Neuronal stem cell (in vitro differentiated cells): ENCODE results near the gene RHBG.

ENCODE experiments used
- DNase-seq: peaks from one replicate; pipeline ENCODE4 v3.0.0-alpha.2; 2013; ENCODE audit warnings: low spot score
- H2AFZ ChIP-seq: one replicate; pipeline ENCODE4 v1.6.1; 2013; ENCODE audit warnings: mild to moderate bottlenecking, low read length, inconsistent platforms
- H2AK5ac ChIP-seq: 2 replicates; pipeline ENCODE4 v1.6.1; 2013; ENCODE audit warnings: low read depth, mild to moderate bottlenecking, inconsistent platforms, low read length, moderate library complexity, mixed read lengths
- H2BK120ac ChIP-seq: 2 replicates; pipeline ENCODE4 v1.6.1; 2013; ENCODE audit warnings: low read depth, mild to moderate bottlenecking, inconsistent platforms, low read length, moderate library complexity, mixed read lengths
- H2BK12ac ChIP-seq: one replicate; pipeline ENCODE4 v1.6.1; 2013; ENCODE audit warnings: low read length, inconsistent platforms
- H2BK15ac ChIP-seq: 2 replicates; pipeline ENCODE4 v1.6.1; 2013; ENCODE audit warnings: mild to moderate bottlenecking, low read length, inconsistent platforms, mixed read lengths
- H2BK5ac ChIP-seq: one replicate; pipeline ENCODE4 v1.6.1; 2013; ENCODE audit warnings: inconsistent platforms, mild to moderate bottlenecking, low read length, moderate library complexity
- H3K14ac ChIP-seq: one replicate; pipeline ENCODE4 v1.6.1; 2013; ENCODE audit warnings: low read length, inconsistent platforms
- H3K18ac ChIP-seq: 2 replicates; pipeline ENCODE4 v1.6.1; 2013; ENCODE audit warnings: low read length, inconsistent platforms
- H3K23ac ChIP-seq: 2 replicates; pipeline ENCODE4 v1.6.1; 2013; ENCODE audit warnings: low read depth, mild to moderate bottlenecking, mixed read lengths, low read length, inconsistent platforms; ENCODE audit not compliant: poor library complexity
- H3K27ac ChIP-seq: replicated peaks from 3 replicates; pipeline ENCODE4 v1.5.1; 2013; ENCODE audit warnings: low read length, inconsistent platforms
- H3K27me3 ChIP-seq, 3 experiments: 2 replicates each; pipeline ENCODE4 v1.6.1; 2013; ENCODE audit warnings: low read length in 3 of 3, mild to moderate bottlenecking in 2 of 3, inconsistent platforms in 1 of 3, low read depth in 1 of 3, mixed read lengths in 1 of 3, moderate library complexity in 1 of 3; ENCODE audit not compliant: control insufficient read depth in 3 of 3, insufficient read depth in 3 of 3
- H3K36me3 ChIP-seq, 2 donors: replicated peaks in 1 of 2; 2 replicates each; pipeline ENCODE4 v1.6.1; 2013; ENCODE audit warnings: low read length in 2 of 2; ENCODE audit not compliant: control insufficient read depth in 2 of 2, insufficient read depth in 2 of 2
- H3K4ac ChIP-seq: 2 replicates; pipeline ENCODE4 v1.6.1; 2013; ENCODE audit warnings: inconsistent platforms, mild to moderate bottlenecking, low read length, moderate library complexity
- H3K4me1 ChIP-seq, 2 donors: 1 replicate in 1 of 2; 2 replicates in 1 of 2; pipeline ENCODE4 v1.6.1; 2013; ENCODE audit warnings: low read length in 2 of 2, low read depth in 1 of 2; ENCODE audit not compliant: control insufficient read depth in 2 of 2, insufficient read depth in 1 of 2
- H3K4me2 ChIP-seq: one replicate; pipeline ENCODE4 v1.6.1; 2013; ENCODE audit warnings: mild to moderate bottlenecking, low read length, inconsistent platforms; ENCODE audit not compliant: insufficient read depth, poor library complexity, severe bottlenecking
- H3K4me3 ChIP-seq, 2 donors: 2 replicates each; pipeline ENCODE4 v1.5.1; 2013; ENCODE audit warnings: low read length in 2 of 2, mild to moderate bottlenecking in 2 of 2, inconsistent platforms in 1 of 2, moderate library complexity in 1 of 2
- H3K79me1 ChIP-seq: one replicate; pipeline ENCODE4 v1.6.1; 2013; ENCODE audit warnings: low read depth, mild to moderate bottlenecking, inconsistent platforms, low read length, moderate library complexity
- H3K9ac ChIP-seq: one replicate; pipeline ENCODE4 v1.6.1; 2013; ENCODE audit warnings: mild to moderate bottlenecking, low read depth, low read length, inconsistent platforms; ENCODE audit not compliant: poor library complexity
- H3K9me3 ChIP-seq, 2 donors: replicated peaks in 1 of 2; 2 replicates each; pipeline versions ENCODE3 to v1.6.1; 2013; ENCODE audit warnings: low read length in 2 of 2, mild to moderate bottlenecking in 2 of 2, inconsistent platforms in 1 of 2, low read depth in 1 of 2, mixed read lengths in 1 of 2, moderate library complexity in 1 of 2; ENCODE audit not compliant: control insufficient read depth in 2 of 2, insufficient read depth in 1 of 2
- H4K8ac ChIP-seq: one replicate; pipeline ENCODE4 v1.6.1; 2013; ENCODE audit warnings: low read depth, mild to moderate bottlenecking, inconsistent platforms, low read length, moderate library complexity
- H4K91ac ChIP-seq: one replicate; pipeline ENCODE4 v1.6.1; 2013; ENCODE audit warnings: low read length, low read depth, mild to moderate bottlenecking, inconsistent platforms; ENCODE audit not compliant: poor library complexity
- WGBS, 2 donors: extraction: QIAGEN DNeasy Blood & Tissue Kit; methylation state at CpG; one replicate each; pipeline ENCODE4 v1.1.7; 2013; ENCODE audit warnings: missing lambda C conversion rate in 2 of 2, mixed read lengths in 1 of 2; ENCODE audit not compliant: insufficient read length in 2 of 2, insufficient replicate concordance in 1 of 2; ENCODE audit errors: extremely low coverage in 2 of 2; 5-methylcytosine and 5-hydroxymethylcytosine counted together

Gene RHBG

DNA sequence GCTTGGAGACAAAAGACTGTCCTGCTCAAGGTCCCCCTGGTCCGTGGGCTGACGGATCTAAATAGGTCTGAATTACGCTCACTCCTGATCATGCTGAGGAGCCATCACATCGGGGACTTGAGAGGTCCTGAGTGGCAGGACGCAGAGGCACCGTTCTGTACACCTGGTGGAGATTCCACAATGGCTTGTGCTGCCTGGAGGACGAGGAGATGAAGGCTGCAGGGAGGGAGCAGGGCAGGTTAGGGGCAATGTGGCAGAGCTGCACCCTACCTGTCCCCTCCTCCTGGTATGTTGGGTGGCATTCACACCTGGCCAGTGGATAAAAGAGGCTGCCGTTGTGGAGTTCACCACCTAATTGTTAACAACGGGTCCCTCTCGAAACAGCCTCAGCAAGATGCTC is 38.7 kb downstream of the RHBG start:
- no peaks in the 10 kb centered on the region for H3K4me1 ChIP-seq

DNA sequence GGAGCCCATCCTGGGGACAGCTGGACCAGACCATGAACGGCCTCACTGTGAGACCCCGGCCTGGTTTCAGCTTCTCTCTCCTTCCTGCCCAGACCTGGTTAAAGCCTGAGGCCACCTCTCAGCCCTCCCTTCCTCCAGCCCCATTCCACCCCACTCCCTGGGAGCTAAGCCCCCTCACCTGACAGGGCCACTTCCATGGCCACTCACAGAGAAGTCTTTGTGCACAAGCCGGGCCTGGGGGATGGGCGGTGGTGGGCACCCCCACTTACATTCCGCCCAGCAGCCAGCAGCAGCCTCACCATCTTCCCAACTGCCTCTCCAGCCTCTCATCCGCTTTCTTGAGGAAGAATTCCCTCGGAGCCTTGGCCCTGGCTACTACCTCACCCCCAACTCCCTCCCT is 40.4 kb downstream of the RHBG start:
- no peak overlapping the region for H4K91ac ChIP-seq
- peak overlapping the region; percentile 21 for H2BK15ac ChIP-seq
- WGBS, 2 donors = no CpG with 5 or more reads among the region's 7 CpGs
- H2BK120ac ChIP-seq = no peak overlapping the region
- no peak overlapping the region for H3K14ac ChIP-seq
- H3K4me3 ChIP-seq = no peak overlapping the region
- no peaks in the 10 kb centered on the region for H3K79me1 ChIP-seq
- no peak overlapping the region for H3K4me2 ChIP-seq
- H3K9me3 ChIP-seq = no peaks in the 10 kb centered on the region
- H3K9ac ChIP-seq = no peak overlapping the region
- H3K4ac ChIP-seq = no peak overlapping the region
- no peak overlapping the region for H2BK12ac ChIP-seq
- H3K27ac ChIP-seq = no peak overlapping the region
- peak overlapping the region; percentile 10 for H3K23ac ChIP-seq
- peaks cover 0 to 82% (median 18%) of the 10 kb centered on the region in 3 experiments for H3K27me3 ChIP-seq
- H2AFZ ChIP-seq = no peak overlapping the region
- H3K18ac ChIP-seq = peak overlapping the region; percentile 52
- H4K8ac ChIP-seq = no peak overlapping the region
- no peak overlapping the region for H2BK5ac ChIP-seq
- H2AK5ac ChIP-seq = peak overlapping the region; percentile 40
- H3K36me3 ChIP-seq = no peaks in the 10 kb centered on the region
- no peaks in the 10 kb centered on the region for H3K4me1 ChIP-seq
- DNase-seq = no peak

More for the DNA sequence above, 38.7 kb downstream of the RHBG start:
- peak overlapping the region; percentile 59 for H2AK5ac ChIP-seq
- no peak overlapping the region for H2BK12ac ChIP-seq
- H3K27me3 ChIP-seq = peaks cover 0 to 86% (median 14%) of the 10 kb centered on the region in 3 experiments
- H3K79me1 ChIP-seq = no peaks in the 10 kb centered on the region
- H3K27ac ChIP-seq = no peak overlapping the region
- no peak overlapping the region for H3K4me3 ChIP-seq
- H3K18ac ChIP-seq = peak overlapping the region; percentile 28
- no peak overlapping the region for H3K4ac ChIP-seq
- H3K4me2 ChIP-seq = no peak overlapping the region
- H3K23ac ChIP-seq = peak overlapping the region; percentile 5
- DNase-seq = no peak
- no peak overlapping the region for H2BK15ac ChIP-seq
- no peak overlapping the region for H3K9ac ChIP-seq
- H2BK5ac ChIP-seq = no peak overlapping the region
- no CpG with 5 or more reads among the region's 10 CpGs for WGBS, 2 donors
- H3K14ac ChIP-seq = no peak overlapping the region
- H4K91ac ChIP-seq = no peak overlapping the region
- H4K8ac ChIP-seq = no peak overlapping the region
- no peak overlapping the region for H2AFZ ChIP-seq
- no peak overlapping the region for H2BK120ac ChIP-seq
- H3K36me3 ChIP-seq = no peaks in the 10 kb centered on the region
- no peaks in the 10 kb centered on the region for H3K9me3 ChIP-seq

DNA sequence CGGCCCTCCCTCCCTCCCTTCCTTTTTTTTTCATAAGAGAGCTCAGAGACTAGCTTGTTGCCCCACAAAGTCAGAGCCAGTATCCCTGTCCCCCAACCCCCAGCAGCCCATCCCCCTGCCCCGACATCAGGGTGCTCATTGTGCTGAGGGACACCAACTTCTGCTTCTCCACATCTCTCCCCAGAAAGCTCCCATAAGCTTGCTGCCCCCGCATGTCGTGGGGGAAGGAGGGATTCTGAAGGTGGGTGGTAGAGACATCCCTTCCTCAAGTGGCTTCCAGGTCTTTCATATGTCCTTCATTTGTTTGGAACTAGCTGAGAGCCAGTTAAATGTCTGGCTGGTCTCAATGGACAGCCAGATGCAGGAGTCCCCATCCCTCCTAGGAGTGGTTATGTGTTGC is 41.2 kb downstream of the RHBG start:
- Histone ChIP-seq H3K23ac (no peak overlapping the region), H3K4me3 (no peak overlapping the region), H3K36me3 (no peaks in the 10 kb centered on the region), H2BK5ac (no peak overlapping the region), H3K79me1 (no peaks in the 10 kb centered on the region), H4K91ac (no peak overlapping the region), H3K4me1 (peaks cover 0 to under 1% of the 10 kb centered on the region in 2 donors), H2BK120ac (no peak overlapping the region), H3K4ac (no peak overlapping the region), H2BK12ac (no peak overlapping the region), H3K14ac (no peak overlapping the region), H2AFZ (no peak overlapping the region), H3K18ac (no peak overlapping the region), H2AK5ac (no peak overlapping the region), H3K9ac (no peak overlapping the region), H4K8ac (no peak overlapping the region), H3K9me3 (no peaks in the 10 kb centered on the region), H2BK15ac (no peak overlapping the region), H3K4me2 (no peak overlapping the region), H3K27me3 (peaks cover 0 to 84% (median 15%) of the 10 kb centered on the region in 3 experiments), H3K27ac (no peak overlapping the region)
- no peak for DNase-seq
- WGBS, 2 donors = no CpG with 5 or more reads among the region's 4 CpGs

DNA sequence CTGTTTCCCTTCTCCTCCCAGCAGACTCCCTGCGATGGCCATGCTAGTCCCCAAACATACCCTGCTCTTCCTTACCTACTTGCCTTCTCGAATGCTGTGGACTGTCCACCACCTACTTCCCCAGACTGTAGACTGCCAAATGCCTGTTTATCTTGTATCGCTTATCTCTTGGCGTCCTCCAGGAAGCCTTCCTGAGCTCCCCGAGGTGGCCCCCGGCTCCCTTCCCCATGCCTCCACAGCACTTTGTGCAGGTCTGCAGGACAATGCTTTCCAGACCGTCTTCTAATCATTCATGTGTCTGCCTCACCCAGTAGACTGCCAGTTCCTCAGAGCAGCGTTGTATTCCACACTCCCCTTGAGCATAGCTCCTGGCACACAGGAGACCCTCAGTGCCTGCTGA is 41.7 kb downstream of the RHBG start:
- WGBS, 2 donors = no CpG with 5 or more reads among the region's 8 CpGs
- Histone ChIP-seq H3K9me3 (no peaks in the 10 kb centered on the region), H4K91ac (no peak overlapping the region), H2AFZ (no peak overlapping the region), H4K8ac (no peak overlapping the region), H2BK12ac (no peak overlapping the region), H3K27me3 (peaks cover 0 to 84% (median 19%) of the 10 kb centered on the region in 3 experiments), H3K4me1 (peaks cover 0 to 4% of the 10 kb centered on the region in 2 donors), H3K23ac (no peak overlapping the region), H2BK5ac (no peak overlapping the region), H2BK15ac (no peak overlapping the region), H3K36me3 (no peaks in the 10 kb centered on the region), H3K27ac (no peak overlapping the region), H3K9ac (no peak overlapping the region), H3K79me1 (no peaks in the 10 kb centered on the region), H3K14ac (no peak overlapping the region), H3K4me3 (peak overlapping the region in 1 of 2 donors; percentile 57), H2BK120ac (no peak overlapping the region), H3K4ac (no peak overlapping the region), H3K18ac (no peak overlapping the region), H3K4me2 (no peak overlapping the region), H2AK5ac (no peak overlapping the region)
- no peak for DNase-seq
